ENCODE results near the gene ZNF341.
A peak's percentile ranks its signal among the peaks of the same experiment; 100 is the strongest.

ZNF341 gene

GRCh38 chr20:33702861-33703260, 28.9 kb upstream of the ZNF341 start:
- DNase-seq (ENCODE audit: low spot score) = no peak

DNA sequence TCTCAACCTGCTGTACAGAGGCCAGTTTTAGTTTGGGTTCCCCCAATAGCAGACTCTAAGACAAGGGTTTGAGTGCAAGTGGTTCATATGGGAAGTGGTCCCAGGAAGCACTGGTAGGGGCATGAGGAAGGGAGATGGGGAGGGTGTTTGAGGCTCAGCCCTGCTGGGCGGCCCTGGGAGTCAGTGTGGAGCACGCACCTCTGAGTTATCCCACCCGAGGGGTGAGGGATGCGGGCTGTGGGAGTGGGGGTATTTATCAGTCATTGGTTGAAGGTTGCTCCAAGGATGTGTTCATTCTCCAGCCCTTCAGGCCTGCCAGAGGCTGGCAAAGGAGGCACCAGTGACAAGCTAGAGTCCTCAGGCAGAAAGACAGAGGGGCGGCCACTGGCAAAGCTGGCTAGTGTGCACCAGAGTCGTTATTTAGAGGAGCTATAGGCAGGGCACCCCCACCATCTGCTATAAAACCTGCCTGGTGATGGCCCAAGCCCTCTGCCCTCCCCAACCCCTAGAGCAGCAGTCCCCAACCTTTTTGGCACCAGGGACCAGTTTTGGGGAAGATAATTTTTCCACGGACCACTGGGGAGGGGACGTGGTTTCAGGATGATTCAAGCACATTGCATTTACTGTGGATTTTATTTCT, 28.2 kb upstream of the ZNF341 start:
- DNase-seq (ENCODE audit: low spot score) = no peak

DNA sequence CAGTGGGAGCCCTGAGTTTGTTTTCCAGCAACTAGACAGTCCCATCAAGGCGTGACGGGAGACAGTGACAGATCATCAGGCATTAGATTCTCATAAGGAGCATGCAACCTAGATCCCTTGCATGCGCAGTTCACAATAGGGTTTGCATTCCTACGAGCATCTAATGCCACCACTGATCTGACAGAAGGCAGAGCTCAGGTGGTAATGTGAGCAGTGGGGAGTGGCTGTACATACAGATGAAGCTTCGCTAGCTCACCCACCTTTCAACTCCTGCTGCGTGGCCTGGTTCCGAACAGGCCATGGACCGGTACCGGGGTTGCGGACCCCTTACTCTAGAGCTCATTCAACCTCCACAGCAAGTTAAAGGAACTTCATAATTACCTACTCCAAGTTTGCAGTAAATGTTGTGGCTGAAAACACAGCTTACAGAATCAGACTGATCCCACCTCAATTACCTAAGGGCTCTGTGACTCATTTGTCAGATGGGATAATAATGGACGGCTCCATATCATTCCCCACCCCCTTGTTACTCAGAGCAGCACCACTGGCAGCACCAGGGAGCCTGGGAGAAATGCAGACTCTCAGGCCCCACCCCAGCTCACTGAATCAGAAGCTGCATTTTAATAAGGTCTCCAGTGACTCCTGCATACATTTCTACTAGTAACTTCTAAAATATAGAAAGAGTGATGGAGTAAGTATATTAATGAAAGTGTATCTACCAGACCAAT, 27.4 kb upstream of the ZNF341 start:
- DNase-seq (ENCODE audit: low spot score) = no peak

DNA sequence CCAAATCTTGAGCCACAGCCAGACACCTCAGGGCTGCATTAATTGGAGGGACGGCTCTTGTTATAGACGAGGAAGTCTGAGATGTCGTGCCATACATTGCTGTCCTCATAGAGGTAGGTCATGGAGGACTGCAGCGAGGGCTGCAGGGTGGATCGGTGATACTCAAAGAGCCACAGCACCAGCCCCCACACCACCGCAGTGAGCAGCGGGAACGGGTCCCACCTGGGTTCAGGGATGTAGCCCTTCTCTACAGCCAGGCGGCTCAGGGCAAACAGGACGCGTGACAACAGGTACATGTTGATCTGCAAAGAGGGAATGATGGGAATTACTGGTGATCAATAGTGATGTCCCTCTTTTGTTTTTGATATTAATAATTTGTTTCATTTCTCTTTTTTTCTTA, 24.1 kb upstream of the ZNF341 start:
- no peak for DNase-seq (ENCODE audit: low spot score)

DNA sequence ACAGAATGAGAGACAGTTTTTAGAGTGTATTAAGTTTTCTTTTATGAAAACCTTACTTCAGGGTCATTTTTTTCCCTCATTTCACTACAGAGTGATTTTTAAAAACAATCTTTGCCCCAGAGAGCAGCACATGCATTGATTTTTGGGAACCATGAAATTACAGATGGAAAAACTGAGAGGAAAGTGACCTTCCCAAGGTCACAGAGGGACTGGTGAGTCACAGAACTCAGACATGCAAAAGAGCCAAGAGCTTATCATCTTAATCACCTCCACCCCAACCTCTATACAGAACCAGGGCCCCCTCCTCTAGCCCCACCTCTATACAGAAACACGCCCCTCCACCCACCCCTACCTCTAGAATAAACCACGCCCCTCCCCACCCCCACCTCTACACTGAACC, 22.4 kb upstream of the ZNF341 start:
- no peak for DNase-seq (ENCODE audit: low spot score)

GRCh38 chr20:33709905-33710541, 21.8 kb upstream of the ZNF341 start:
- no peak for DNase-seq (ENCODE audit: low spot score)

DNA sequence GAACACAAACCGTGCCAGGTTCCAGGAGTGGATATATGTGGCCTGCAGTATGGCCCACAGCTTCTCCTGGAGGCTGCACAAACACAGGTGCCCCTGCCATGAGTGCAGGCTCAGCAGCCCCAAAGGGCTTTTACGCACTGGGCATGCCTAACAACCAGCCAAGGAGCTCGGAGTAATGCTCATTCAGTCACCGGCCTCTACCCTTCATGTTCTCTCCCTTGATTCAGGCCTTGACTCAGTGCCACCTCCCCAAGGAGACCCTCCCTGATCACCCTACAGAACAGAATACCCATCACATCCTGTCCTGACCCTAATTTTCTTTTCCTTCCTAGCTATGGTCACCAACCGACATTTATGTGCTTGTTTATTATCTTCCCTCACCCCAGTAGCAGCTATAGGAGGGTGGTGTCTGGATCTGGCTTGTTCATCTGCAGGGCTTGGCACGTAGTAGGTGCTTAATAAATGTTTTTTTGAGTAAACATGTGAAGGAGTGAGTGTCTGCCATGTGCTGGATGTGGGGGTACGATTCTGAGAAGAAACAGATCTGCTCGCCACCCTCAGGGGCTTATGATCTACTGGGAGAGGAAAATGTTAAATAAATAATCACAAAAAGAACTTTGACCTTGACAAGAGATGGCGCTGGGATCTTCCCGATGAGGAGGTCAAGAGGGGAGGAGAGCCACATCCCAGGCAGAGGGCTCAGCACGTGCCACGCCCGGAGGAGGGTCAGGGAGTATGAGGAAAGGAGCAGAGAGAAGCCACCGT, 20.9 kb upstream of the ZNF341 start:
- no peak for DNase-seq (ENCODE audit: low spot score)

- DNase-seq (ENCODE audit: low spot score) = no peak
These were observed 20.4 kb upstream of the ZNF341 start for GRCh38 chr20:33711446-33711738.

DNA sequence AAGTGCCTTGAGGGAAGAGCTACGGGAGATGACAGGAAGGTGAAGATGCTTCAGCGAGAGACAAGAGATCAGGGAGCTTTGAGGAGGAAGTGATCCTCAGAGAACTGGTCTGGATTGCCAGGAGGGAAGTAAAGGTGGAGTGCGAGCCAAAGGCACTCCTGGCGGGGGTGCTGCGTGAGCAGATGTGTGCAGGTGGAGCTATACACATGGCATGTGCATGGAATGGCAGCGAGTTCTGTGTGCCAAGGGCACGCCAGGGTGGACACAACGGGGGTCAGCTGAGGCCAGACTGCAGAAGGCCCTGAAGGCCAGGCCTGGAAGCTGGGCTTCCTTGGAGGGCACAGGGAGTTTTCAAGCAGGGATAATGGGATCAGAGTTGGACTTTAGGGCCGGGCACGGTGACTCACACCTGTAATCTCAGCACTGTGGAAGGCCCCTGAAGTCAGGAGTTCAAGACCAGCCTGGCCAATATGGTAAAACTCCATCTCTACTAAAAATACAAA, 17.9 kb upstream of the ZNF341 start:
- no peak for DNase-seq (ENCODE audit: low spot score)

GRCh38 chr20:33716498-33716897, 15.3 kb upstream of the ZNF341 start:
- no peak for DNase-seq (ENCODE audit: low spot score)

DNA sequence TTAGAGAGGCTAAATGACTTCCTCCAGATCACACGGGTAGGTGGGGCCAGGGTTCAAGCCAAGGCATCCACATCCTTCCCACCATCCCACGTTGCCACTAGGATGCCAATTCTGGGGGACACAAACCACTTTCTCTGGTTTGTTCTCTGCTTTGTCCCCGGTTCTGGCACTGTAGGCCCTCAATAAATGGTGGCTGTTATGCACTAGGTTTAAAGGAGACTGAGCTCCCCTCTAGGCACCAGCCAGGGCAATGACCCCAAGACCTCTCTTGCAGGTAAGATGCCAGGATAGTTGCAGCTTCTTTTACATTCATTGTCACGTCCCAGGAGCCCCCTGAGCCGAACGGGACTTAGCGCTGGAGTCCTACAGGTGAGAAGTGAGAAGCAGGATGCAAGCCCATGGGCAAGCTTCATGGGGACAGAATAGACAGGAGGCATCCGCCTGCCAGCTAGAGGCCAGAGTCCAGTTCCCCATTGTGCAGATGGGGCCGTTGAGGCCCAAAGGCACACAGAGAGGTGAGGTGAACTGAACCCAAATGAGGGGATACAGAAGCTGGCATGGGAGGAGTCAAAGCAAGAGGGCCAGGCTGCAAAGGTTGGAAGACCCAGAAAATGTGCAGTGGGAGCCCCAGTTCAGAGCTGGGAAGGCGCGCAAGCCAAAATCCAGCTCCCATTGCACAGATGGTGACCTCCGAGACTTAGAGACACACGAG, 12.4 kb upstream of the ZNF341 start:
- DNase-seq (ENCODE audit: low spot score) = no peak

DNA sequence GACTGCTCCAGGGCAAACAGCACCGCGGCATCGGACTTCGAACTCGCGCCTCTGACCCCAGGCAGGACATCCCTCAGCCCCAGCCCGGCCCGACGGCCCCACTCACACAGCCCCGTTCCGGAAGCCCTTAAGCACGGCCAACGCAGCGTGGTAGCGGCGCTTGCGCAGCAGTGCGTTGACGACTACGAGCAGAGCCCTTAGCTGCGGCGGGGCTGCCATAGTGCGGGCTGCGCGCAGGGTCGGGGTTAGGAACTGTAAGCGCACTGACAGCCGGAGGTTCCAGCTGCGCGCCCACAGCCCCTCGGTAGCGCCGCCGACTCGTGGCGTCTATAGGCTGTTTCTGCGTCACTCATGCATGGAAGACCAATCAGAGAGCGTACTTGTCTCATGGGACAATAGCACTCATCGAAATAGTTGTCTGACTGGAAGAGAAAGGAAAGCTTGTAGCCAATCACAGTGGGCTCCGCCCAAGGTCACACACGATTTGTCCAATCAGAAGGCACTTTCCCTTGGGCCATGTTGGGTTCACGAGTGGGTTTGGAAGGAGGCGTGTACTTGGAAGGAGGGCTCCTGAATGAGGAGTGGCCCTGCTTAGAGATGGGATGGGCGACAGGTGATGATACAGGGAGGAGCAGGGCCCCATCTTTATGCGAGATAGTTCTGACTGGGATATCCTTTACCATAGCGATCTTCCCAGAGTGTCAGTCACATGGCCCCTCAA, 11.6 kb upstream of the ZNF341 start, which contains the start of gene PXMP4:
PXMP4 (minus strand) TSS at position 322 of the 721 bp plus-strand sequence; CDS start at position 219, 103 bp downstream.
- peak; percentile 98 for DNase-seq (ENCODE audit: low spot score)

GRCh38 chr20:33721391-33722140, 10.2 kb upstream of the ZNF341 start:
- no peak for DNase-seq (ENCODE audit: low spot score)

GRCh38 chr20:33724439-33725094, 7.2 kb upstream of the ZNF341 start:
- DNase-seq (ENCODE audit: low spot score) = no peak

GRCh38 chr20:33725607-33726264, 6.1 kb upstream of the ZNF341 start:
- DNase-seq (ENCODE audit: low spot score) = no peak

GRCh38 chr20:33727115-33727479, 4.7 kb upstream of the ZNF341 start:
- DNase-seq (ENCODE audit: low spot score) = no peak

DNA sequence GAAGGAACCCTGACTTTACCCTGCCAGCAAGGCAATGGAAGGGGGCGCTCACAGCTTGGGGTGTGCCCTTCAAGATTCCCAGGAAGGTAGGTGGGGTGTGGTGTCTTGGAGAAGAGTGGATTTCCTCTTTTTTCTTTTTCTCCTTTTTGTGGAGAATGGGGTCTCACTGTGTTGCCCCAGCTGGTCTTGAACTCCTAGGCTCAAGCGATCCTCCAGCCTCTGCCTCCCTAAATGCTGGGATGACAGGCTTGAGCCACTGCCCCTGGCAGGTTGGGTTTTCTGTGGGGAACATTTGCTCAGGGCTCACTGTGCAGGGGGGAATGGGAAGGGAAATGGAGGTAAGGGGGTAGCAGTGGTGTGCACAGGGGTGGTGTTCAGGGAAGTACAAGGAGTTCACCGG, 4.0 kb upstream of the ZNF341 start:
- DNase-seq (ENCODE audit: low spot score) = no peak

GRCh38 chr20:33728463-33728862, 3.3 kb upstream of the ZNF341 start:
- DNase-seq (ENCODE audit: low spot score) = no peak

DNA sequence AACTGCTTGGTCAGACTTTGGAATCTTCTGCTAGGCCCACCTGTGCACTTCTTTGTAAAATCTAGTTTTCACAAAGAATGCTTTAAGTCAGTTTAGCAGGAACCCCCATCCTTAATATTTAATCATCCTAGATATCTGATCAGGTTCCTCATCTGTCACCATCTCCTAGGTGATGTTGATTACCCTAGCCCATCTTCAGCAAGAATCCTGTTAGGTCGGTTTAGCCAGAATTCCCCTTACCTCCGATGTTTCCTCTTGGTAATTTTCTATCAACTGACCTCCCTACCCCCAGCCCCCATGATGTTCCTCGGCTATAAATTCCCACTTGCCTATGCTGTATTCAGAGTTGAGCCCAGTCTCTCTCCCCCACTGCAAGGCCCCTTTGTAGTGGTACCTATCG, 2.7 kb upstream of the ZNF341 start:
- no peak for DNase-seq (ENCODE audit: low spot score)

Data from globus pallidus (tissue), 1 donor.